ENCODE measurements around the gene SERPINB3.
"Not testable (repeated sequence)": the region's sequence is repeated elsewhere in the genome, so short reads cannot be mapped to it uniquely, and the experiment has no call there.

- not testable (repeated sequence) for TF ChIP-seq SUZ12 (IDR thresholded peaks at IDR 0.05); SP1 (IDR thresholded peaks at IDR 0.05); FOXM1 (IDR thresholded peaks at IDR 0.05; ENCODE audit: borderline replicate concordance); ELF4 (IDR thresholded peaks at IDR 0.05); FOXK2 (IDR thresholded peaks at IDR 0.05); CTBP1 (IDR thresholded peaks at IDR 0.05; ENCODE audit: borderline replicate concordance); FOXA1 (IDR thresholded peaks at IDR 0.05)
Measured at GRCh38 chr18:63650271-63650670, 11.4 kb downstream of the SERPINB3 start.

All from HEK293T (cell line).